Naive B cell (primary cell): Measurements from ENCODE around the gene TDRD9. TPM values are rescaled to one million over a fixed set of nuclear protein-coding genes. Genes with fewer than 3 reads are reported as not detected.
"Not testable (repeated sequence)": the region's sequence is repeated elsewhere in the genome, so short reads cannot be mapped to it uniquely, and the experiment has no call there.

Source experiments
- ATAC-seq, 2 donors: fragments of 150-1000 bp; cut with Tn5 transposase; 2 replicates each; pipeline ENCODE4 v1.10.0; 2021; ENCODE audit warnings: low read depth in 2 of 2, mild to moderate bottlenecking in 2 of 2, moderate library complexity in 2 of 2
- DNase-seq: peaks from one replicate; pipeline ENCODE4 v3.0.0; 2022
- H3K27ac Mint-ChIP-seq, 6 donors: one replicate each; pipeline ENCODE4 v1.8.0; 2020 to 2022; ENCODE audit warnings: mild to moderate bottlenecking in 6 of 6, mixed read lengths in 6 of 6, moderate library complexity in 5 of 6, inconsistent platforms in 2 of 6
- H3K27me3 Mint-ChIP-seq, 3 donors: one replicate each; pipeline ENCODE4 v1.8.0; 2021 to 2022; ENCODE audit warnings: mixed read lengths in 3 of 3, mild to moderate bottlenecking in 1 of 3
- H3K36me3 Mint-ChIP-seq, 2 donors: one replicate each; pipeline ENCODE4 v1.8.0; 2020 to 2022; ENCODE audit warnings: mixed read lengths in 2 of 2, inconsistent platforms in 1 of 2, mild to moderate bottlenecking in 1 of 2
- H3K4me1 Mint-ChIP-seq, 3 donors: one replicate each; pipeline ENCODE4 v1.8.0; 2020 to 2022; ENCODE audit warnings: mixed read lengths in 3 of 3, inconsistent platforms in 1 of 3, mild to moderate bottlenecking in 1 of 3, moderate library complexity in 1 of 3
- H3K4me3 Mint-ChIP-seq, 8 donors: one replicate each; pipeline ENCODE4 v1.8.0; 2020 to 2022; ENCODE audit warnings: mild to moderate bottlenecking in 8 of 8, mixed read lengths in 8 of 8, moderate library complexity in 8 of 8, inconsistent platforms in 2 of 8
- H3K9me3 Mint-ChIP-seq, 7 donors: one replicate each; pipeline ENCODE4 v1.8.0; 2020 to 2022; ENCODE audit warnings: mixed read lengths in 7 of 7, mild to moderate bottlenecking in 5 of 7, inconsistent platforms in 2 of 7, moderate library complexity in 1 of 7
- polyA plus RNA-seq, 6 donors: library from polyadenylated mRNA; unstranded; fragments of 300-500 nt; fragmentation: Illumina TruSeq; gene quantifications; one replicate each; pipeline ENCODE4 v1.2.3, GENCODE V29; 2021; ENCODE audit warnings: low read depth in 6 of 6

TDRD9 gene
- polyA plus RNA-seq, 6 donors from 2014 or later = 0.37 to 3.8 (median 0.85) TPM; not detected in 2

GRCh38 chr14:103943673-103944072 is 15.4 kb downstream of the TDRD9 start:
- Mint-ChIP-seq H3K27ac (no peak overlapping the region), H3K4me1 (no peaks in the 10 kb centered on the region), H3K36me3 (peaks cover 0 to 10% of the 10 kb centered on the region in 2 donors), H3K27me3 (peaks cover 38 to 50% (median 42%) of the 10 kb centered on the region in 3 donors), H3K4me3 (no peak overlapping the region), H3K9me3 (peaks cover 0 to 24% (median 5%) of the 10 kb centered on the region in 7 donors)
- DNase-seq = no peak
- ATAC-seq = no peak

GRCh38 chr14:103946975-103947374 is 18.7 kb downstream of the TDRD9 start:
- peaks cover 0 to 10% of the 10 kb centered on the region in 2 donors for H3K36me3 Mint-ChIP-seq
- ATAC-seq (no peak), DNase-seq (no peak)
- no peaks in the 10 kb centered on the region for H3K4me1 Mint-ChIP-seq
- H3K4me3 Mint-ChIP-seq = no peak overlapping the region
- peaks cover 0 to 24% (median 5%) of the 10 kb centered on the region in 7 donors for H3K9me3 Mint-ChIP-seq
- no peak overlapping the region for H3K27ac Mint-ChIP-seq
- H3K27me3 Mint-ChIP-seq = peaks cover 31 to 36% (median 31%) of the 10 kb centered on the region in 3 donors

- Mint-ChIP-seq H3K9me3 (peaks cover 0 to 24% (median 5%) of the 10 kb centered on the region in 7 donors), H3K36me3 (peaks cover 0 to 10% of the 10 kb centered on the region in 2 donors), H3K27me3 (peaks cover 28 to 36% (median 36%) of the 10 kb centered on the region in 3 donors), H3K4me3 (no peak overlapping the region), H3K4me1 (no peaks in the 10 kb centered on the region), H3K27ac (no peak overlapping the region)
- ATAC-seq (no peak), DNase-seq (no peak)
Measured at GRCh38 chr14:103948442-103948841, 20.2 kb downstream of the TDRD9 start.

GRCh38 chr14:103949131-103949790 is 21.0 kb downstream of the TDRD9 start:
- Mint-ChIP-seq H3K4me1 (no peaks in the 10 kb centered on the region), H3K27me3 (peaks cover 26 to 36% (median 33%) of the 10 kb centered on the region in 3 donors), H3K4me3 (no peak overlapping the region), H3K9me3 (peaks cover 0 to 24% (median 5%) of the 10 kb centered on the region in 7 donors), H3K27ac (no peak overlapping the region), H3K36me3 (peaks cover 0 to 10% of the 10 kb centered on the region in 2 donors)
- no peak for DNase-seq
- ATAC-seq = no peak

- Mint-ChIP-seq H3K4me3 (no peak overlapping the region), H3K27ac (no peak overlapping the region), H3K4me1 (no peaks in the 10 kb centered on the region), H3K36me3 (no peaks in the 10 kb centered on the region), H3K9me3 (no peaks in the 10 kb centered on the region), H3K27me3 (peaks cover 9 to 15% (median 15%) of the 10 kb centered on the region in 3 donors)
- no peak for ATAC-seq
- DNase-seq = no peak
Measured at GRCh38 chr14:103960457-103961055, 32.3 kb downstream of the TDRD9 start.

GRCh38 chr14:103961928-103962578 is 33.8 kb downstream of the TDRD9 start:
- Mint-ChIP-seq H3K27me3 (peaks cover 9 to 15% (median 15%) of the 10 kb centered on the region in 3 donors), H3K9me3 (no peaks in the 10 kb centered on the region), H3K4me3 (no peak overlapping the region), H3K4me1 (no peaks in the 10 kb centered on the region), H3K27ac (no peak overlapping the region), H3K36me3 (no peaks in the 10 kb centered on the region)
- no peak for DNase-seq
- no peak for ATAC-seq

- DNase-seq (no peak), ATAC-seq (no peak)
- Mint-ChIP-seq H3K36me3 (no peaks in the 10 kb centered on the region), H3K9me3 (no peaks in the 10 kb centered on the region), H3K4me3 (no peak overlapping the region), H3K27ac (no peak overlapping the region), H3K27me3 (peaks cover 7 to 31% (median 29%) of the 10 kb centered on the region in 3 donors), H3K4me1 (no peaks in the 10 kb centered on the region)
Measured at GRCh38 chr14:103966631-103967030, 38.4 kb downstream of the TDRD9 start.

- H3K27me3 Mint-ChIP-seq = peaks cover 6 to 24% (median 23%) of the 10 kb centered on the region in 3 donors
- ATAC-seq (no peak), DNase-seq (no peak)
- no peak overlapping the region for H3K27ac Mint-ChIP-seq
- no peaks in the 10 kb centered on the region for H3K4me1 Mint-ChIP-seq
- H3K36me3 Mint-ChIP-seq = no peaks in the 10 kb centered on the region
- no peaks in the 10 kb centered on the region for H3K9me3 Mint-ChIP-seq
- H3K4me3 Mint-ChIP-seq = no peak overlapping the region
Measured at GRCh38 chr14:103969961-103970360, 41.7 kb downstream of the TDRD9 start.

- no peaks in the 10 kb centered on the region for H3K4me1 Mint-ChIP-seq
- H3K36me3 Mint-ChIP-seq = no peaks in the 10 kb centered on the region
- no peaks in the 10 kb centered on the region for H3K9me3 Mint-ChIP-seq
- ATAC-seq (no peak), DNase-seq (no peak)
- H3K27me3 Mint-ChIP-seq = peaks cover 20 to 29% (median 29%) of the 10 kb centered on the region in 3 donors
- no peak overlapping the region for H3K27ac Mint-ChIP-seq
- no peak overlapping the region for H3K4me3 Mint-ChIP-seq
Measured at GRCh38 chr14:103973354-103973753, 45.1 kb downstream of the TDRD9 start.

GRCh38 chr14:103974575-103974974 is 46.3 kb downstream of the TDRD9 start:
- Mint-ChIP-seq H3K4me3 (no peak overlapping the region), H3K36me3 (no peaks in the 10 kb centered on the region), H3K9me3 (peaks cover 0 to 4% (median 0%) of the 10 kb centered on the region in 7 donors), H3K27ac (no peak overlapping the region), H3K4me1 (no peaks in the 10 kb centered on the region), H3K27me3 (peaks cover 20 to 33% (median 24%) of the 10 kb centered on the region in 3 donors)
- DNase-seq (no peak), ATAC-seq (no peak)

GRCh38 chr14:103980623-103981238 is 52.5 kb downstream of the TDRD9 start:
- Mint-ChIP-seq H3K27me3 (peaks cover 11 to 50% (median 42%) of the 10 kb centered on the region in 3 donors), H3K36me3 (peaks cover 8 to 22% of the 10 kb centered on the region in 2 donors), H3K9me3 (peaks cover 0 to 24% (median 17%) of the 10 kb centered on the region in 7 donors)
- ATAC-seq, H3K27ac Mint-ChIP-seq, DNase-seq, H3K4me3 Mint-ChIP-seq, H3K4me1 Mint-ChIP-seq: not testable (repeated sequence)

GRCh38 chr14:103984196-103984595 is 55.9 kb downstream of the TDRD9 start:
- no peak for DNase-seq
- ATAC-seq = no peak
- Mint-ChIP-seq H3K4me1 (no peaks in the 10 kb centered on the region), H3K27ac (no peak overlapping the region), H3K9me3 (peaks cover 8 to 53% (median 29%) of the 10 kb centered on the region in 7 donors), H3K4me3 (no peak overlapping the region), H3K27me3 (peaks cover 12 to 55% (median 37%) of the 10 kb centered on the region in 3 donors), H3K36me3 (peaks cover 19 to 44% of the 10 kb centered on the region in 2 donors)

- Mint-ChIP-seq H3K4me3 (no peak overlapping the region), H3K27me3 (peaks cover 32 to 57% (median 42%) of the 10 kb centered on the region in 3 donors), H3K9me3 (peaks cover 16 to 61% (median 37%) of the 10 kb centered on the region in 7 donors), H3K4me1 (no peaks in the 10 kb centered on the region), H3K27ac (no peak overlapping the region), H3K36me3 (peaks cover 17 to 51% of the 10 kb centered on the region in 2 donors)
- DNase-seq = no peak
- ATAC-seq = no peak
Measured at GRCh38 chr14:103989034-103989433, 60.8 kb downstream of the TDRD9 start.
